UCSD-AML1 (cell line): Measurements from ENCODE around the gene XYLT1.

Source experiments
- DNase-seq: peaks from one replicate; lab custom pipeline; 2025; ENCODE audit not compliant: unreplicated experiment; lab: John Stamatoyannopoulos, UW

Gene XYLT1

GRCh38 chr16:17269439-17269838 is 201.3 kb downstream of the XYLT1 start:
- DNase-seq, result no peak

DNA sequence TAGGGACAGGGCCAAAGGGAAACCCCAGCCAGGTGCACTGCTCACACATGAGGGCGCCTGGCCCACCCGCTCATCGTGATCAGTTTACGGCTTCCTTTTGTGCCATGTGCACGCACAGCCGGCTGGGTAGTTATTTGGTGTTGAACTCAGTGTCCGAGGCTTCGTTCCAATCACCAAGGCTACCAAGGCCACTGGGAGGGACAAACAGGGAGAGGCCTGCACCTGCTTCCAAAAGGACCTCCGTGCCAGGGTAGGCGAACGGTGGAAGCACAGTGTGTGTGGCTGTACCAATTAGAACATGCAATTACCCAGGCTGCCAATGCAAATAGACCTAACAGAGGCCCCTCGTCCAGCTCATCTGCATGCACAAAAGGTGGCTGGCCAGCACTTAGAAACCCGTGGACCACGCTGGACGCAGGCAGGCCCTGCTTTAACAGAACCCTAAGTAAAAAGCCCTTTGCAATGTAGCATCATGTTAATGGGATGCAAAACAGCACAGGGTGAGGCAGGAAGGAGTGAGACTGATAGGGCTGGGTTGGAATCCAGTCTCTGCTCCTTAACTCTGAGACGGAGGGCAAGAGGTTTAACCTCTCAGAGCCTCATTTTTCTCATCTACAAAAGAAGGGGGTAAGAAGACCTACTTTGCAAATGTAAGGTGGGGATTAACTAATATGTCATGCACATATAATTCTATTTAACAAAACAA is 204.0 kb downstream of the XYLT1 start:
- no peak for DNase-seq

- DNase-seq, result no peak
Measured at GRCh38 chr16:17265154-17265553, 205.6 kb downstream of the XYLT1 start.

GRCh38 chr16:17261197-17261858 is 209.4 kb downstream of the XYLT1 start:
- DNase-seq, result no peak

GRCh38 chr16:17260276-17260849 is 210.4 kb downstream of the XYLT1 start:
- DNase-seq, result no peak

- DNase-seq, result no peak
Measured at GRCh38 chr16:17259751-17260270, 210.9 kb downstream of the XYLT1 start.

GRCh38 chr16:17258848-17259713 is 211.7 kb downstream of the XYLT1 start:
- no peak for DNase-seq

DNA sequence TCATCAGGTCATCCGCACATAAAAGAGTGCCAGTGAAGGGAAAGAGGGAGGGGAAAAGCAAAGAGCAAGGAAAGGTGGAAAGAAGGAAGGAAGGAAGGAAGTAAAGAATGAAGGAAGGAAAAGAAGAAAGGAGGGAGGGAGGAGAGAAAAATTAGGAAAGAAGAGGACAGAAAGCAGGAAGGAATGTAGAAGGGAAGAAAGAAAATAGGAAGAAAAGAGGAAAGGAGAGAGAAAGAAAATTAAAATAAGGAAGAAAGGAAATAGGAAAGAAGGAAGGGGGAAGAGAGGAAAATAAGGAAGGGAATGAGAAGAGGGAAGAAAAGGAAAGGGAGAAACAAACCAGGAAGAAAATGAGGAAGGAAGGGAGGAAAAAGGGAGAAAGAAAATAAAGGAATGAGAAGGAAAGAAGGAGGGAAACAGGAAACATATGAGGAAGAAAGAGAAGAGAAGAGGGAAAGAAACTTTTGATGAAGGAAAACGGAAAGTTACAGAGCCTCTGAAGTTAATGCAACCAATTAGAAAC is 212.6 kb downstream of the XYLT1 start:
- no peak for DNase-seq

- no peak for DNase-seq
Measured at GRCh38 chr16:17257426-17258023, 213.2 kb downstream of the XYLT1 start.

DNA sequence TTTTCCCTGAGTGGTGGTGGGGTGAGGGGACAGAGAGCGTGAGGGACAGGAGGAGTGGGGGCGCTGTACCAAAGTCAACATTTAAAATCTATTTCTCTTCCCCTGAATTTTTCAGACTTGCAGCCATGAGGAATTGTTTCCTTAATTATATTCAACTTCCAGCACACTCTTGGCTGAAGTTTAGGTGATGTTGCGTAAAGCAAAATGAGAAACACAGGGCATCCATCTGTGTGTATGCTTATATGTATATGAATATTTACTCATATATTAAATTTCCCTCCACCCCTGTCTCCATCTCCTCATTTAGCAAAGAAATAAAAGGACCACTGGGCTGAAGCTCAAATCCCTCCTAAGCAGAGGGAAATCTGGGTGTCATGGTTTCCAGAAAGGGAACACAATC is 218.1 kb downstream of the XYLT1 start:
- DNase-seq, result no peak

DNA sequence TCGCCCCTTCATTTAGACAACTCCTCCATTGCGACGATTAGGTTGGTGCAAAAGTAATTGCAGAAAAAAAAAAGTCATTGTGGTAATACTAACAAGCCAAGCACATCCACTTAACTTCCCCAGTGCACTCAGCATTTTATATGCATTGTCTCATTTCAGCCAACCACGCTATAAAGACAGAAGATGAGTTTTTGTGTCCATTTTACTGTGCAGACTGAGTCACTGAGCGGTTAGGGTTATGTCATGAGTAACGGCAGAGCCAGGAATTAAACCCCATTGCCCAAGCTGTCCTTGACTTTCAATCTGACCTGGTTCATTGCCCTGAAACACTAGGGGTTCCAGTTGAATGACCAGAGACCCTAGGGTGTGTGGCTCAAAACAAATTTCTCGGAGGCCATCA is 218.7 kb downstream of the XYLT1 start:
- no peak for DNase-seq

DNA sequence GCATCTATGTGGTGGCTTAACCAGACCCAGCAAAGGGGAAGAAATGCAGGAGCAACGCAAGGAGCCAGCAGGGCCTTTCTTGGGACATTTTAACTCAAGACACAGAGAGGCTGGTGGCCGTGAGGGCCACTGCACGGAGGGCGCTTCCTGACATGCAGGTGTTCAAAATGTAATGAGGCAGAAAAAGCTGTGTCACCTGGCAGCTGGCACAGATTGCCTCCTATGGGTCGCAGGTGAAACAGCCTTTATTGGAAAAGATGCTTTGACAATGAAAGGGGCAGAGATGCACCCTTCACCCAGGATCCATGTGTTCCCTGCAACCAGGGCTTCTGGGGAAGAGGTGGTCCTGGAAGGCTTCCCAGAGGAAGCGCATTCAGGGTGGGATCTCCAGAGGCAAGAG is 219.3 kb downstream of the XYLT1 start:
- DNase-seq, result no peak

DNA sequence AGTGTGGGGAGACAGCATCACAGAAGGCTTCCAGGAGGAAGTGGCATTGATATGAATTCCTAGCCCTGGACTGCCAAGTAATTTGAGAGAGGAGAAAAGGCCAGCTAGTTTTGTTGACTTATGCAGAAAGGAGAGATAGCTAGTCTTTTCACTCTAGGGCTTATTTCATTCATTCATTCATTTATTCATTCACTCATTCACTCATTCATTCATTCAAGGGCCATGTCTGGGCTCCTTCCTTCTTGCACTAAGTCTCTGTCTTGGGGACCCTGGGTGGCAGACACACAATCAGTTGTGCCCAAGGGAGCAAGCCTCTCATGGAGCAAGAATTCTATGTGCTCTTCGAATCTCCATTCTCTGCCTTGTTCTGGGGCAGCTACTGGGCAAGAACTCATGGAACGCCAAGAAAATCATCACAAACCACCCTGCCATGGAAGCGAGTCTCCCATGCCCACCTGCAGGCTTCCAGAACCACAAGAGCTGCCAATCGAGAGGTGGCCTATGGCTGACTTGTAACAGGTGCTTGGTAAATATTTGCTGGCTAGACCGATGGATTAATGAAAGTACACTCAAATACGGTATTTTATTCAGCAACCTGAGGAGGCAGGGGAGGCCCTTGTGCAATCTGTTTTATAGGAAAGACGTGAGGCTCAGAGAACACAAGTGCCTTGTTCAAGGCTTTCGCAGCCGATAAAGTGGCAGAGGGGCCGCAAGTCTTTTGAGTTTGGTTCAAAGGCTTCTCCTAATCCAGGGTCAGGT is 223.6 kb downstream of the XYLT1 start:
- DNase-seq, result no peak

GRCh38 chr16:17246268-17246885 is 224.4 kb downstream of the XYLT1 start:
- DNase-seq, result no peak

DNA sequence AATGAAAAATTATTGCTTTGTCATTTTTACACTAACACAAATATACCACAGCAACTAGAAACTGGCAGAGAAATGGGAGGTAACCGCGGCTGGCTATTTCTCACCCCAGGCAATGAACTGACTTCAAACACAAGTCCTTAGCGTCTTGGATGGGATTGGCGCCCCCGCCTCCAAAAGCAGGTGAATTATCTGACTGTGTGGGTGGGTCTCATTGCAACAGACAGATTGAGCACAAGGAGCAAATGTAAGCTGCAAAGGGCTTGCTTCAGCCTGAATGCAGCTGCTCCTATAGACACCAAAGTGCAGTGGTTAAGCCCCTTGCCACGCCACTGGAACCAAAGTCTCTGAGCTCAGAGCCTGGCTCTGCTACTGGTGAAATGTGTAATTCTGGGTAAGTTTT is 225.0 kb downstream of the XYLT1 start:
- DNase-seq, result no peak

DNA sequence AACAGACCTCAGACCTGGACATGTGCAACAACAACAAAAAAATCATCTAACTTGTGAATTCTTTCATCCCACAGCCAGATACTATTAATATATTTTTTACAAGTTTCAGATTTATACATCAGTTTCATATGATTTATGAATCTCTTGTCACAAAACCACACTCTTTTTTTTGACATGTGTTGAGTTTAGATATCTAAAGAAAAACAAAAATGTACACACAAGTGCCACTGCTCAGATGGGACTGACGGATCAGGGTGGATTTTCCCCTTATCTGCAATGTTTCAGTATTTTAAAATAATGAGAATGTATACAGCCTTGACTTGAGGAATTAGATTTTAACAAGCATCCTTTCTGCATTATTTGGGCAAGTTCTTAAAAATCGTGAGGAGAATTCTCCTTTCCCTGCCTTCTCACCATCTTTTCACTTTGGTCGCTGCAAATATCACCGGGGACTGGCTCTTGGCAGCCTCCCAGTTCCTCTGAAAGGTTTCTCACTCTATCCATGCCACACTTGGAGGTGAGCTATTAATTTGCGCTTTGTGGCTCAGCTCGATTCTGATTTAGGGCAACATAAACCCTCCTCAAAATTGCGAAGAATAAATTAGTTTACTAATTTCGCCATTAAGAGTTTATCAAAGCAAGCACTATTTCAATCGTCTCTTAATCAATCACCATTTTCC is 225.7 kb downstream of the XYLT1 start:
- no peak for DNase-seq

DNA sequence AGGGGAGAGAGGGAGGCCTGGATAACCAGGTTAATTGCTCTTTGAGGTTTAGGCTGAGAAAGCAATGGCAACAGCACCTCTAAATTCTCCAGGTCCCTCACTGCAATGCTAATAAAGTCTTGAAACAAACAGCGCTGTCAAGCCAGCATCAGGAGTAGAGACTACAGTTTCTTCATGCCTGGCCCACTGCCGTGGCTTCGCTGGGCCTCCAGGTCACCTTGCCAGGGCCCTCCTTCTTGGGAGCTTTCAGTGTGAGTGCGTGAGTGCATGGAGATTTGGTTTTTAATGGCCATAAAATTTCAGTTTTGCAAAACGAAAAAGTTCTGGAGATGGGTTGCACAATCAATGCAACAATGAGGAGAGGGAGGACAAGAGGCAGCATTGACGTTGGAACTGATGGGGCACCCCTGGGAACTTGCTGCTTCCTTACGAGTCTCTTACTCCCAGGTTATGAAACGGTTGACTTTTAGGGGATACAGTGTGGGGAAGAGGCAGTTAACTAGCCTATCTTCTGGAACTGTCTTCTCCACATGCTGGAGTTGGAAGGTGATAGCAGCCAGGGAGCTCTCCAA is 229.4 kb downstream of the XYLT1 start:
- no peak for DNase-seq

DNA sequence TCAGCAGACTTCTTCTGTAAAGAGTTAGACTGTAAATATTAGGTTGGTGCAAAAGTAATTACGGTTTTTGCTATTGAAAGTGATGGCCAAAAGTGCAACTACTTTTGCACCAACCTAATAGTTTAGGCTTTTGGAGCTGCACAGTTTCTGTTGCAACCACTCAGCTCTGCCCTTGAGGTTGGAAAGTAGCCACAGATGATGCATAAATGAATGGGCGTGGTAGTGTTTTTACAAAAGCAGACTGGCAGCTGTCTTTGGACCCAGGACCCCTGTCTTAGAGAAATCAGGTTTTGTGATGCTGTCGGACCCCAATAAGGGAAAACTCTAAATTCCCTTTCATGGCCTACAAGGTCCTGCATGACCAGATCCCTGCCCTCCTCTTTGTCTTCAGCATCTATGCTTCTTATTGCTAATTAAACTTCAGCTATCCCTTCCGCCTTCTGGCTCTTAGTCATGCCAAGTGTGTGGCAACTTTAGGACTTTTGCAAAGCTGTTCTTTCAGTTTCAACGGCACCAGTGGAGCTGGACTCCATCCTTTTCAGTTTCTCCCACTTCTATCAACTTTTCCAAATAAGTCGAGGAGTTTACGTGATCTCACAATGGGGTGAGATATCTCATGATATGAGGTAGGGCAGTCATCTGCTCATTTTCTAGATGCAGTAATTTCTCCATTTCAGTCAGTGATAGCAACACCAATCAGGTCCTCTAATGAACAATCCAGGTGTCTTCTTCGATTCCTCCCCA is 232.3 kb downstream of the XYLT1 start:
- DNase-seq, result no peak
